ENCODE data around the gene NECTIN4. TPM values are rescaled to one million over a fixed set of nuclear protein-coding genes. Genes with fewer than 3 reads are reported as not detected.

NECTIN4 gene
- total RNA-seq, 2 experiments from 2014 or later: not detected

DNA sequence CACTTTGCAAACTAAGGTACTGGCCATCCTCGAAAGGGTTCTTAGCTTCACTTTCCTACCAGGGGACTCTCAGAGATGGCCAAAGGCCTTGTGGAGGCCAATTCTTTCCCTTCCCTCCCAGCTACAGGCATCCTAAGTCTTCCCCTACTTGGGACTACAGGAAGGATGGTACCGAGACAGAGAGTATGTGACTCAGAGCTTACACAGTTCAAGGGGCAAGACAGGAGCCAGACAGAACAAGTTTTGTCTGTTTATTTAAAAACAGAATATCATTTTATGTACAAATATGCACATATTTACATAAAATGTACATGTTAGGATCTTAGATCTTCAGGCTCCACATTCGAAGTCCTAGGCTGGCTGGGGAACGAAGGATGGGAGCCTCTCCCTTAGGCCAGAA lies 18.6 kb downstream of the NECTIN4 start:
- peaks cover 40% of the 10 kb centered on the region for H3K4me1 Mint-ChIP-seq (ENCODE audit: low read depth)
- peaks cover 30% of the 10 kb centered on the region for H3K36me3 Mint-ChIP-seq (ENCODE audit: low read depth)
- ChIA-PET POLR2A (interaction anchor here (0.7 to 7.6 kb wide), 8 partner anchors 9 to 84 kb away, joined by 3 to 99 read pairs (median 8); partner anchors contain the start of genes KLHDC9, NECTIN4, UFC1 and USF1), CTCF (interaction anchor here (0.7 to 11.1 kb wide), 17 partner anchors 11 to 422 kb away, joined by 3 to 200 read pairs (median 4); partner anchors contain the start of genes KLHDC9, NECTIN4, NIT1 and PFDN2)
- H3K4me3 Mint-ChIP-seq: no peak overlapping the region
- peak overlapping the region; percentile 98 for H3K27ac Mint-ChIP-seq
- no peaks in the 10 kb centered on the region for H3K9me3 Mint-ChIP-seq
- intact Hi-C loops (cut with micrococcal nuclease): no loop called here
- H3K27me3 Mint-ChIP-seq: no peaks in the 10 kb centered on the region
- ATAC-seq: no peak
- TF ChIP-seq, protein P1, sequence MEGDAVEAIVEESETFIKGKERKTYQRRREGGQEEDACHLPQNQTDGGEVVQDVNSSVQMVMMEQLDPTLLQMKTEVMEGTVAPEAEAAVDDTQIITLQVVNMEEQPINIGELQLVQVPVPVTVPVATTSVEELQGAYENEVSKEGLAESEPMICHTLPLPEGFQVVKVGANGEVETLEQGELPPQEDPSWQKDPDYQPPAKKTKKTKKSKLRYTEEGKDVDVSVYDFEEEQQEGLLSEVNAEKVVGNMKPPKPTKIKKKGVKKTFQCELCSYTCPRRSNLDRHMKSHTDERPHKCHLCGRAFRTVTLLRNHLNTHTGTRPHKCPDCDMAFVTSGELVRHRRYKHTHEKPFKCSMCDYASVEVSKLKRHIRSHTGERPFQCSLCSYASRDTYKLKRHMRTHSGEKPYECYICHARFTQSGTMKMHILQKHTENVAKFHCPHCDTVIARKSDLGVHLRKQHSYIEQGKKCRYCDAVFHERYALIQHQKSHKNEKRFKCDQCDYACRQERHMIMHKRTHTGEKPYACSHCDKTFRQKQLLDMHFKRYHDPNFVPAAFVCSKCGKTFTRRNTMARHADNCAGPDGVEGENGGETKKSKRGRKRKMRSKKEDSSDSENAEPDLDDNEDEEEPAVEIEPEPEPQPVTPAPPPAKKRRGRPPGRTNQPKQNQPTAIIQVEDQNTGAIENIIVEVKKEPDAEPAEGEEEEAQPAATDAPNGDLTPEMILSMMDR (IDR thresholded peaks at IDR 0.05): no peak
- DNase-seq: no peak

DNA sequence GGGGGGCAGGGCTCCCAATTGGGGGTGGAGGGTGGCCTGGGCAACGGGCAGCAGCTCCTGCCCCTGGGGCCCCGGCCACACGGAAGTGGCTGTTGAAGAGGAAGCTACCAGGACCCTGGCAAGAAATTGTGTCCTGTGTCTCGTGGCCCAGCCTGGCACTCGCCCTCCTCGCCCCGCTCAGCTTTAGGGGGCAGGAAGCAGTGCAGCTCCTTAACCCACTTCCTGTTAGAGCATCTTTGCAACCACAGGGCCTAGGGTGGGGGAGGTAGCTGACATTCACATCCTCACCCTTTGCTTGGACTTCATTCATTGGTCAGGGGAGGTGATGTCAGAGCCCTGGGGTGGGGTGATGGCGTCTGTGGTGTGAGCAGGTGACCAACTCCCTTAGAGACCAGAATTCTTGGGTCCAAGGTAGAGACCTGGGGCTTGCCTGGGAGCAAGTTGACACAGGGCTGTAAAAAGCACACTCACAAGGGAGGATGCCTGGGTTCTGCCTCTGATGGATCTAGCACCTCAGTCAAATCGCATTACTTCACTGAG lies 19.6 kb downstream of the NECTIN4 start, which contains the start of gene ARHGAP30:
TSS of gene ARHGAP30 (minus strand) at position 161 of the 540 bp plus-strand sequence. CDS start 267 bp downstream, outside the sequence.
- peak; percentile 98 for DNase-seq
- Mint-ChIP-seq H3K9me3 (no peaks in the 10 kb centered on the region), H3K36me3 (ENCODE audit: low read depth) (peaks cover 32% of the 10 kb centered on the region), H3K27ac (peak within 1 kb of the TSS; percentile 98), H3K4me1 (ENCODE audit: low read depth) (peaks cover 45% of the 10 kb centered on the region), H3K4me3 (peak within 1 kb of the TSS; percentile 97), H3K27me3 (no peaks in the 10 kb centered on the region)
- intact Hi-C loops (cut with micrococcal nuclease): loop anchor here (5.0 kb wide), 1 partner anchor 32 kb away; no protein-coding TSS in a partner anchor
- peak; percentile 79 for ATAC-seq
- ChIA-PET CTCF (interaction anchor here (0.7 to 11.1 kb wide), 15 partner anchors 10 to 421 kb away, joined by 3 to 200 read pairs (median 4); partner anchors contain the start of genes KLHDC9, PPOX, TSTD1 and USF1), POLR2A (interaction anchor here (0.7 to 7.6 kb wide), 11 partner anchors 10 to 85 kb away, joined by 3 to 99 read pairs (median 5); partner anchors contain the start of genes F11R, KLHDC9, NECTIN4 and UFC1)
- TF ChIP-seq, protein P1 (IDR thresholded peaks at IDR 0.05): no peak

DNA sequence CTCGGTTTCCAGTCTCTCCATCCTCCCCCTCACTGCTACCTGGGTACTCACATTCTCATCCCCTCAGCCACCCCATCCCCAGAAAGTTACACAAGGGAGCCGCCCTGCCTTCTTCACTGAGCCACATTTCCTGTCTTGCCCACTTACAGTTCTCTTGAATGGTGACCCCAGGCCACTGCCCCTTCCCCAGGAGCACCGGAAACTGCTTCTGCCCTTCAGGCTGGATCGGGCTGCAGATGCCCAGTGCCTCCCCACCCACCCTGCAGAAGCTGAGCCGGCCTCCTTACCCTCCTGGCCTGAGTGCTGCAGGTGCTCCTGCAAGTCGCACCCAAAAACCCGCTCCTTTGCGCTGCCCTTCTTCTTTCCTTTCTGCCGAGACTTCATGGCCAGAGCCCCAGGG lies 20.1 kb downstream of the NECTIN4 start:
- TF ChIP-seq, protein P1 (IDR thresholded peaks at IDR 0.05): no peak
- Mint-ChIP-seq H3K36me3 (ENCODE audit: low read depth) (peaks cover 38% of the 10 kb centered on the region), H3K9me3 (no peaks in the 10 kb centered on the region), H3K27me3 (no peaks in the 10 kb centered on the region), H3K4me1 (ENCODE audit: low read depth) (peaks cover 50% of the 10 kb centered on the region), H3K4me3 (peak overlapping the region; percentile 97), H3K27ac (peak overlapping the region; percentile 98)
- POLR2A ChIA-PET: interaction anchor here (0.7 to 7.6 kb wide), 10 partner anchors 9 to 85 kb away, joined by 3 to 99 read pairs (median 5); partner anchors contain the start of genes F11R, KLHDC9, NECTIN4 and UFC1
- ATAC-seq (no peak), DNase-seq (peak; percentile 23)
- CTCF ChIA-PET: interaction anchor here (1.0 to 11.1 kb wide), 11 partner anchors 10 to 97 kb away, joined by 3 to 200 read pairs (median 4); partner anchors contain the start of genes KLHDC9, PPOX and USF1
- intact Hi-C loops (cut with micrococcal nuclease): loop anchor here (5.0 kb wide), 1 partner anchor 33 kb away; no protein-coding TSS in a partner anchor

DNA sequence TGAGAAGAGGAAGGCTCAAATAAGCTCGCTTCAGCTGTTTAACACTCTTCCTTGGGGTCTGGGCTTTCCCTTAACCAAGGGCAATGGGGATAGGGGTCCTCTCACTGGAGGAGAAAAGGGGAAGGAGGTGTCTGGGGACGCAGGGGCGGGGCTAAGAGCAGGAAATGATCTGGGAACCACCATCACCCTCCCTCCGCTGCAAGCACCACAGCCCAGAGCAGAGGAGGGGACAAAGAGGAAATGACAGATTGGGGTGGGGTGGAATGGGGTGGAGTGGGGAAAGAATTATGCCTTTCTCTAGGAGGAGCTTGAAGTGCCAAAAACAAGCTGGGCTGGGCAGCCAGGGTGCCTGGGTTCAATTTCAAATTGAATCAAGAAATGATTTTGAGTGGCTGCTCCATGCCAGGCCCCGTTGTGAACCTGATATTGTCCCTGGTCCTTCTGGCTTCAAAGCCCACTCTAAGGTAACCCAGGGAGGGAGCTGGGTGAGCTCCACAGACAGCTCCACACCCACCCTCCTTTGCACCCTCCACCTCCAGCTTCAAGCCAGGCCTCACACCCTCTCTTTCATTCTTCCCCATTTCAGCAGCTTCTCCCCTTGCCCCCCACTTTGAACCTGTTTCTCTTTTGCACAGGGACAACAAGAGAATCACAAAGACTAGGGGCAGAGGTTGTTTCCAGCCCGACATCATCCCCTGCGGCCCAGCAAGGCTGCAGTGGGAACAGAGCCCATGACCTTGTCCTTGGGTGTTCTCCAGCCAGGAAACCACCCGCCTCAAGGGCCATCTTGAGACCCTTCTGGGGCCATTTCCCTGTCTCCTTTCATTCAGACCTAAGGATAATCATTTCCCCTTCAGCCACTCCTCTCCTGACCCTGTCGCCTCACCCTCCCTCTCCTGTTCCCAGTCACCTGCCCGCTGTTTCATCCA lies 20.8 kb downstream of the NECTIN4 start:
- Mint-ChIP-seq H3K36me3 (ENCODE audit: low read depth) (peaks cover 44% of the 10 kb centered on the region), H3K27ac (peak overlapping the region; percentile 98)
- POLR2A ChIA-PET: interaction anchor here (1.3 to 7.6 kb wide), 5 partner anchors 9 to 47 kb away, joined by 3 to 99 read pairs (median 4); partner anchors contain the start of genes F11R, KLHDC9 and USF1

More for the DNA sequence above, 20.8 kb downstream of the NECTIN4 start:
- peak overlapping the region; percentile 97 for H3K4me3 Mint-ChIP-seq
- TF ChIP-seq, protein P1 (IDR thresholded peaks at IDR 0.05): no peak
- H3K9me3 Mint-ChIP-seq: no peaks in the 10 kb centered on the region
- intact Hi-C loops (cut with micrococcal nuclease): loop anchor here (5.0 kb wide), 1 partner anchor 34 kb away; no protein-coding TSS in a partner anchor
- ATAC-seq: peak; percentile 75
- peak; percentile 92 for DNase-seq
- CTCF ChIA-PET: interaction anchor here (0.8 to 11.1 kb wide), 7 partner anchors 14 to 97 kb away, joined by 3 to 200 read pairs (median 4); partner anchors contain the start of genes KLHDC9, PPOX and USF1
- no peaks in the 10 kb centered on the region for H3K27me3 Mint-ChIP-seq
- H3K4me1 Mint-ChIP-seq (ENCODE audit: low read depth): peaks cover 56% of the 10 kb centered on the region
